ENCODE results near the gene TDRD12.
"Not testable (repeated sequence)": the region's sequence is repeated elsewhere in the genome, so short reads cannot be mapped to it uniquely, and the experiment has no call there.

GRCh38 chr19:32746631-32747196 is 27.1 kb downstream of the TDRD12 start:
- TF ChIP-seq CTCF (conservative IDR thresholded peaks at IDR 0.05; ENCODE audit: low read depth in 2 of 2); POLR2AphosphoS5 (IDR thresholded peaks at IDR 0.05; ENCODE audit: low read depth); EZH2phosphoT487 (IDR thresholded peaks at IDR 0.05; ENCODE audit: unreplicated experiment); EZH2 (IDR thresholded peaks at IDR 0.05; ENCODE audit: low read depth, unreplicated experiment): not testable (repeated sequence)
- TF ChIP-seq, protein P1, sequence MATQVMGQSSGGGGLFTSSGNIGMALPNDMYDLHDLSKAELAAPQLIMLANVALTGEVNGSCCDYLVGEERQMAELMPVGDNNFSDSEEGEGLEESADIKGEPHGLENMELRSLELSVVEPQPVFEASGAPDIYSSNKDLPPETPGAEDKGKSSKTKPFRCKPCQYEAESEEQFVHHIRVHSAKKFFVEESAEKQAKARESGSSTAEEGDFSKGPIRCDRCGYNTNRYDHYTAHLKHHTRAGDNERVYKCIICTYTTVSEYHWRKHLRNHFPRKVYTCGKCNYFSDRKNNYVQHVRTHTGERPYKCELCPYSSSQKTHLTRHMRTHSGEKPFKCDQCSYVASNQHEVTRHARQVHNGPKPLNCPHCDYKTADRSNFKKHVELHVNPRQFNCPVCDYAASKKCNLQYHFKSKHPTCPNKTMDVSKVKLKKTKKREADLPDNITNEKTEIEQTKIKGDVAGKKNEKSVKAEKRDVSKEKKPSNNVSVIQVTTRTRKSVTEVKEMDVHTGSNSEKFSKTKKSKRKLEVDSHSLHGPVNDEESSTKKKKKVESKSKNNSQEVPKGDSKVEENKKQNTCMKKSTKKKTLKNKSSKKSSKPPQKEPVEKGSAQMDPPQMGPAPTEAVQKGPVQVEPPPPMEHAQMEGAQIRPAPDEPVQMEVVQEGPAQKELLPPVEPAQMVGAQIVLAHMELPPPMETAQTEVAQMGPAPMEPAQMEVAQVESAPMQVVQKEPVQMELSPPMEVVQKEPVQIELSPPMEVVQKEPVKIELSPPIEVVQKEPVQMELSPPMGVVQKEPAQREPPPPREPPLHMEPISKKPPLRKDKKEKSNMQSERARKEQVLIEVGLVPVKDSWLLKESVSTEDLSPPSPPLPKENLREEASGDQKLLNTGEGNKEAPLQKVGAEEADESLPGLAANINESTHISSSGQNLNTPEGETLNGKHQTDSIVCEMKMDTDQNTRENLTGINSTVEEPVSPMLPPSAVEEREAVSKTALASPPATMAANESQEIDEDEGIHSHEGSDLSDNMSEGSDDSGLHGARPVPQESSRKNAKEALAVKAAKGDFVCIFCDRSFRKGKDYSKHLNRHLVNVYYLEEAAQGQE (IDR thresholded peaks at IDR 0.05; ENCODE audit: unreplicated experiment), result not testable (repeated sequence)
- TF ChIP-seq, protein P2, sequence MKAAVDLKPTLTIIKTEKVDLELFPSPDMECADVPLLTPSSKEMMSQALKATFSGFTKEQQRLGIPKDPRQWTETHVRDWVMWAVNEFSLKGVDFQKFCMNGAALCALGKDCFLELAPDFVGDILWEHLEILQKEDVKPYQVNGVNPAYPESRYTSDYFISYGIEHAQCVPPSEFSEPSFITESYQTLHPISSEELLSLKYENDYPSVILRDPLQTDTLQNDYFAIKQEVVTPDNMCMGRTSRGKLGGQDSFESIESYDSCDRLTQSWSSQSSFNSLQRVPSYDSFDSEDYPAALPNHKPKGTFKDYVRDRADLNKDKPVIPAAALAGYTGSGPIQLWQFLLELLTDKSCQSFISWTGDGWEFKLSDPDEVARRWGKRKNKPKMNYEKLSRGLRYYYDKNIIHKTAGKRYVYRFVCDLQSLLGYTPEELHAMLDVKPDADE (IDR thresholded peaks at IDR 0.05), result not testable (repeated sequence)
